Activated naive CD8-positive, alpha-beta T cell treated with anti-CD3 and anti-CD28 coated beads, Interleukin-2, amount 10 ng/mL, durations not matched to agents 7 days and 5 days (primary cell): ENCODE results near the gene POLR3A. TPM values are rescaled to one million over a fixed set of nuclear protein-coding genes. Genes with fewer than 3 reads are reported as not detected.

Experiments
- total RNA-seq, 2 experiments: library from RNA; stranded (reverse); gene quantifications; one replicate each; pipeline ENCODE4 v1.2.3, GENCODE V29; 2021

The POLR3A gene
- total RNA-seq, 2 experiments from 2014 or later, result 18.7 to 20.2 TPM

Other genes with a start within 250 kb of the POLR3A start
- gene DLG5, start 102.8 kb downstream of the POLR3A start, total RNA-seq, result 1 to 10 TPM; 4.8 to 5.0 TPM
- gene RPS24, start 4.3 kb upstream of the POLR3A start, total RNA-seq, result 1,000 to 10,000 TPM; 1,523 to 1,613 TPM